Stimulated activated CD4-positive, alpha-beta T cell treated with anti-CD3 and anti-CD28 coated beads, Interleukin-12 subunit alpha, Interleukin-12 subunit beta, amount 100 ng/mL, for 4 hours (primary cell): Measurements from ENCODE around the gene NEU4.

ENCODE experiments used
- DNase-seq: peaks from one replicate; pipeline ENCODE4 v3.0.0-alpha.2; 2020

The NEU4 gene

DNA sequence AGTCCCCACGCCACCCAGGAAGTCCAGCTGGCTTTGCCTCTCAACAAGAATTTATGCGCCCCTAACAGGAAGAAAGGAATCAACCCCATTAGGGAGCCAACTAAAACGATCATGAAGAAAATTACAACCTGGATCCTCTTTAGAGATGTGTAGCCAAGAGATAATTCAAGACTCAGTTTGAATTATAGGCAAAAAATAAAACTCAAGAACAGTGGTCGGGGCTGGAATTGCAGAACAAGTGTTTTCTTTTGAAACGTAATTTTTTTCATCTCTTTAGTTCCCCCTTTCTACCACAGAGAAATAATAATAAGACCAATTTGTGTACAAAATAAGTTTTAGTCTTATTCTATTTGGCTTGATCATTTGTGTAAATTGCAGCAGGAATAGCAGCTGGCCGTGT is 27.3 kb downstream of the NEU4 start:
- no peak for DNase-seq

- no peak for DNase-seq
These were observed 28.4 kb downstream of the NEU4 start for GRCh38 chr2:241837197-241837965.

DNA sequence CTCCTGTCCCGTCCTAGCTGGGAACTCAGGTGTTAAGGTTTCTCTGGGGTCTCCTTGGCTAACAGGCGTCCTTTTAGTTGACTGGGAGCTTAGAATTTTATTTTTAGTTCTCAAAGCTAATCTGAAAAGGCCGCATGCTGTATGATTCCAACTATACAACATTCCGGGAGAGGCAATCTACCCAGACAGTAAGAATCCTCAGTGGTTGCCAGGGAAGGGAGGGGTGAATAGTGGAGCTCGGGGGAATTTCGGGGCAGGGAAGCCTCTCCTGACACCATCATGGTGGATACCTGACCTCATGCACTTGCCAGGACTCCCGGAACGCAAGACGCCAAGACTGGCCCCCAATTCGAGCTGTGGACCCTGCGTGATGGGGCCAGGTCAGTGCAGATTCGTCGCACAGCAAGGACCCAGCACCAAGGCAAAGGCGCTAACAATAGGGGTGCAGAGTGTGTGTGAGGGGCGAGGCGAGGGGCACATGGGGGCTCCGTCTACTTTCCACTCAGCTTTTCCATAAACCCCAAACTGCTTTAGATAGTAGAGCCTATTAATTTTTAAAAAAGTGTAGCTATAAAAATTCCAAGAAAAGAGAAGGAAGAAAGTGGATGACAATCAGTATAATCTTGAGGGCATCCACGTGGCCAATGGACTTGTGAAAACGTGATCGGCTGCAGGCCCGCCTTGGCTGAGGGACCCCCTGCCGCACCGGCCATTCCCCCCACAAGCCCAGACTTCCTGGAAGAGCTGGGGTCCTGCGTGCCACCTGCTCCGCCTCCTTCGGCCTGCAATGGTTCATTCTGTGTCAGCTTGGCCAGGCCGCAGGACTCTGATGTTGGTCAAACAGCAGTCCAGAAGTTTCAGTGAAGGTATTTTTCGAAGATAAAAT is 32.4 kb downstream of the NEU4 start:
- no peak for DNase-seq

- DNase-seq = no peak
These were observed 33.0 kb downstream of the NEU4 start for GRCh38 chr2:241842067-241842415.

DNA sequence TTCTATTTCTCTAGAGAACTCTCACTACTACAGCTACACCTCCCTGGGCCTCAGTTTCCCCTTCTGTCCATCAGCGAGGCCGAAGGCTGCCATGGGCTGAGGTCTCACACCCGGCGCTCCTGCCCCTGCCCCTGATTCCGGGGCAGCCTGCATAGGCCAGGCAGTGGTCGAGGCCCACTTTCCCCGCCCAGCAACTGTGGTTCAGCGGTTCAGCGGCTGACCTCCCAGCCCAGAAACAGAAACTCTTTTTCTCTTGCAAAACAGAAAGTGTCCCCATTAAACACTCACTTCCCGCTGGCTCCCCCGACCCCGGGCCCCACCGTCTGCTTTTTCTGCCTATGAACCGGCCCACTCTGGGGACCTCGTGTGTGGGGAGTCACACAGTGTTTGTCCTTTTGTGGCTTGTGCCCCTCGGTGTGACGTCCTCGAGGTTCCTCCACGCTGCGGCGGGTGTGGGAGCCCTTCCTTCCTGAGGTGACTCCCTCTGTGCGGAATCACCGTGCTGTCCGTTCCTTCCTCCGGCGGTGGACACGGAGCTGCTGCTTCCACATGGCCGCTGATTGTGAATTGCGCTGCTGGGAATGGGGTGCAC is 33.7 kb downstream of the NEU4 start:
- no peak for DNase-seq

DNA sequence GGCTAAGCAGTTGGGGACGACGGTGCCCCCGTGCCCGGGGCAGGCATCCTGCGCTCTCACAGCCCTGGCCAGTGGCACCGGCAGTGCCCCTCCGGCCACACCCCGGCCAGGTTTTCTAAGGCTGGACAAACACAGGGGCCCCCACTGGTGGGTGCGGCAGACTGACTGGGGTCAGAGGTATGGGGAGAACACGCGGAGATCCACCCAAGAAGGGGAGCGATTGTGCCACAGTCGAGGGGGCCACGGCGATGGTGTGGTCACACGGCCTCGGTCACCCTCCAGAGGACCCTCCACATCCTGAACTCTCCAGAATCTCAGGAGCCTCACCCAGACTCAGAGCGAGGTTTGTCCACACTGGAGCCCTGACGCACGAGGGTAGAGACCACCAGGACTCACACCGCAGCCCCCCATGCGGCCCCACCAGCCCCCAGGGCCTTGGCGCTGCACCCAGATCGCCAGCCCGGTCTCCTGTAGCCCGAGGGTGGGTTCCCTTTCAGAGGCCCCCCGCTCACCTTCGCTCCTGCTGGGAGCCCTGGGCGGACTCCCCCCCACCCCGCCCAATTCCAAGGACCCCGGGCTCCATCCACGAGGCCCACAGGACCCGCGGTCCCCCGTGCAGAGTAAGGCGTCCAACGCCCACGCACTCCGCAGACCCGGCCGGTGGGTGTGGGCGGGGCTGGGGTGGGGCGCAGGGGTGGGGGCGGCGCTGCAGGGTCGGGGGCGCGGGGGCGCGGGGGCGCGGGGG is 34.5 kb downstream of the NEU4 start:
- no peak for DNase-seq

DNA sequence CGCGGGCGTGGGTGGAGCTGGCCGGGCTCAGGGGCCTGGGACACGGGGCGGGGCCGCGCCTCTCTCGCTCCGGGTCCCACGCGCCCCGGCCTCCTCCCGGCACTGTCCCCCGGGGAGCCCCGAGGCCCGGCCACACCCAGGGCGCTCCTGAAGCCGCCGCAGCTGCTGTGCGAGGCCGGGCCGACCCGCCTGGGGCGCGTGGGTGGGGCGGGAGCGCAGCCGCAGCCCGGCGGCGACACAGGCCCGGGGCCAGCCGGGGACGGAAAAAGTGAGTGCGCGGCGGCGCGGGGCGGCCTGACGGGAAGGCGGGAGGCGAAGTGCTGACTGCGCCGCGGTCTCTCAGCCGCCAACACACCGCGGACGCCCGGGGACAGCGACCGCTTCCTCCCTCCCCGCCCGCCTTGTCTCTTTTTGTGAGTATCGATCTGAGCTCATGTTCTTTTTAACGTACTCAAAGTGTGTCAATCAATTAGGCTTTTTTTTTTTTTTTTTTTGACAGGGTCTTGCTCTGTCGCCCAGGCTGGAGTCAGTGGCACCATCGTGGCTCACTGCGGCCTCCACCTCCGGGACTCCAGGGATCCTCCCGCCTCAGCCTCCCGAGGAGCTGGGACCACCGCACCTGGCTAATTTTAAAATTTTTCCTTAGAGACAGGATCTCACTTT is 35.2 kb downstream of the NEU4 start:
- DNase-seq = peak; percentile 85

DNA sequence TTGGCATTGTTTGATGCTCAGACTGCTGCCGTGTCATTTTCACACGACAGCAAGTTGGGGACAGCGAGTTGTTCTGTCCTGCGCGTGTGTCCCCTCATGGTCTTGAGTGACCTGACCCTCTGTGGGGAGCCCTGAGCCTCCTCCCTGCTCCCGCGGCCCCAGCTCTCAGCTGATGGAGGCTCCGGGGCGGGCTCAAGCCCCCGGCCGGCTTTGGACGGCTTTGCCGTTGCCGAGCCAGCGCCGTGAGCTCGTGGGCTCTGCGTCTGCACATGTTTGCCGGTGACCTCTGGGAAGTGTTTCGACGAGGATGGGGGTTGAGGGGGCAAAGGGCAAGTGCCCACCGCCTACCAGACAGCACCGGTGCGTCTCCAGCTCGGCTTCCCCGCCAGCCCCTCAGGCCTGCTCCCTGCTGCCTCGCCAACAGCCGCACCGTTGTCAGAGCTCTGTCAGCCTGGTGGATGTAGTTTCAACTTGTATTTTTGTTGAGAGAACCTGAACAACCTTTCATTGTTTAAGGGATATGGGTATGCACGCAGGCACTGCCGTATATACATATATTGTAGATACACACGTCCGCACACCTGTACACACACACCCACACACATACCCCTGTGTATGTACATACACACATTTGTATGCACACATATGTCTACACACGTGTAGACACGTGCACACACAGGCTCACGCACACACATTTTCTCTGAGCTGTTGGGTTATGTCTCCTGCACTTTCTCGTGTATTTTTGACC is 36.0 kb downstream of the NEU4 start:
- DNase-seq = no peak

- DNase-seq = no peak
These were observed 37.4 kb downstream of the NEU4 start for GRCh38 chr2:241846406-241846805.

DNA sequence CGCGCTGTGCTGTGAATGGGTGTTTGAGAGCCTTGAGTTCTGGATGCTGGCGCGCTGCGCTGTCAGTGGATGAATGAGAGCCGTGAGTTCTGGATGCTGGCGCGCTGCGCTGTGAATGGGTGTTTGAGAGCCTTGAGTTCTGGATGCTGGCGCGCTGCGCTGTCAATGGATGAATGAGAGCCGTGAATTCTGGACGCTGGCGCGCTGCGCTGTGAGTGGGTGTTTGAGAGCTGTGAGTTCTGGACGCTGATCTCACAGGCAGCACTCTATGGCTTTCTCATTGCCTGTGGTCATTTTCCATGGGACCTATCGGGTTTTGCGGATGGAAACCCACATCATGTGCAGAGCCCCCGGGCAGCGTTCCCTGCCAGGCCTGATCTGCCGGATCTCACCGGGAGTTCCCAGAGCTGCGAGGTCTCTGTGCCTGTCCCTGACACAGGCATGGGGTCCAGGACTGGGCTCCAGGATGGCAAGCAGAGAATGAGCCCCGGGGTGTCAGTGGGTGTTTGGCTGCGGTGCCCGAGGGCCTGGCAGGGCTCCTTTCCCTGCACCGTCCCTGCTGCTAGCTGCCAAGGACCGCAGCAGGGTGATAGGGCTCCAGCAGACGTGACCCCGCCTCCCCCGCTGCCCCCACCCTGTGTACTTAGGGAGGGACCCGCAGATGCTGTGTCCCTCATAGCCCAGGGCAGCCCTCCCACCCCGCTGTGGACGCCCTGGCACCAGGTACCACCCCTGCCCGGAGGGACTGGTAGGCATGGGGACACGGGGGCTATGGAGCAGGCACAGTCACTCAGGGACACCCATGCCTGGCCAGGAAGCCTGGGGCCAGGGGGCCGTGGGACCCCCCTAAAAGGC is 40.0 kb downstream of the NEU4 start:
- DNase-seq = no peak

GRCh38 chr2:241849616-241850543 is 40.9 kb downstream of the NEU4 start:
- no peak for DNase-seq

GRCh38 chr2:241850544-241851324 is 41.7 kb downstream of the NEU4 start:
- no peak for DNase-seq

DNA sequence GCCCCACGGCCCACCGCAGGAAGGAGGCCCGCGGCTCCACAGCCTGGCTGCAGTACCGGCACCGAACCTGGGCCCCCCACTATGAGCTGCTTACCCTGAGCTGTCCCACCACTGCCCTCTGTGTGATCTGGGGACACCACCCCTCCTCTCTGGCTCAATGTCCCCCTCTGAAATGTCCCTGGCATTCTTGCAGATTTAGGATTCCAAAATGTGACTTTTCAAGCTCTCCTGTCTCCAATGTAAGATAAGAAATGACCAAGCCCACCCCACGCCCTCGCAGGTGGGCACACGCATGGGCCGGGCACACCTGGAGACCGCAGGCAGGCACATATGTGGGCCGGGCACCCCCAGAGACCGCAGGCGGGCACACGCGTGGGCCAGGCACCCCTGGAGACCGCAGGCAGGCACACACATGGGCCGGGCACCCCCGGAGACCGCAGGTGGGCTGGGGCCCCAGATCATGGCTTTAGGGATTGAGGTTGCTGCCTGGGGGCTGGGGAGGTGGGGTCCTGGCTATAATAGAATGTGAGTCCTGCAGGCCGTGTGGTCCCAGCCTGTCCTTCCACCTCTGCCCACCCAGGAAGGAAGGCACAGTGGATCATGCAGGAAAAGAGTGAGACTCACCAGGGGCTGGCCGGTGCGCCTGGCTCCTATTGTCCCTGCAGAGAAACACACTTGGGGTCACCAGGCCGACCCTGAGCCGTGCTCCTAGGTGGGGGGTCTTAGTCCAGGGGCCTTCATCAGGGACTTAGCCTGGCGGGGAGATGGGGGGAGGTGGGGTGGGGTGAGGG is 42.5 kb downstream of the NEU4 start:
- DNase-seq = no peak

DNA sequence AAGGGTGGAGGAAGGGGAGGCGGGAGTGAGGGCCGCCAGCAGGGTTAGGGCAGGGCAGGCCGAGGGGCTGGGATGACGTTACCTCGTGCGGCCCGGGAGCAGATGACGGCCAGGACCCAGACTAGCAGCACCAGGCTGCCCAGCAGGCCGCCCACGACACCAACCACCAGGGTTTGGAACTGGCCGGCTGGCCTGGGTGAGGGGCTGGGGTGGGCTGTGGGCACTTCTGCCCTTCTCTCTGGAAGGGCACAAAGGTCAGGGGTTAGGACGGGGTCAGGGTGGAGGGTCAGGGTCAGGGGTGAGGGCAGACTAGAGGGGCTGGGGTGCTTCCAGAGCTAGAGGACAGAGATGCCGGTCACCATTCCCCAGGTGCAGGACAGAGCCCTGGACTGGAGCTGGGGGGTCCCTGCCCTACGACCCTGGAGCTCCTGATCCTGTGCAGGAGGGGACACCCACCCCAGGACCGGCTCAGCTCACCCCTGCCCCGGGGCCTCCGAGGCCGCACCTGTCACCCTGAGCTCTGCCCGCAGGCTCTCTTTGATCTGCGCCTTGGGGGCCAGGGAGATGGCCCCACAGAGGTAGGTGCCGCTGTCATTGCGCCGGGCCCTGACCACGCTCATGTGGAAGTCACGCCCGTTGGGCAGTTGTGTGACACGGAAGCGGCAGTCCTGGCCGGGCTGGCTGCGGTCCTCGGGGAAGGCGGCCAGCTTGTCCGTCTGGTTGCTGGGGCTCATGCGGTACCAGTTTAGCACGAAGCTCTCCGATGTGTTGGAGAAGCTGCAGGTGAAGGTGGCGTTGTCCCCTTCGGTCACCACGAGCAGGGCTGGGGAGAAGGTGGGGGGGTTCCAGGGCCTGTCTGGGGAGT is 43.4 kb downstream of the NEU4 start:
- DNase-seq = no peak

DNA sequence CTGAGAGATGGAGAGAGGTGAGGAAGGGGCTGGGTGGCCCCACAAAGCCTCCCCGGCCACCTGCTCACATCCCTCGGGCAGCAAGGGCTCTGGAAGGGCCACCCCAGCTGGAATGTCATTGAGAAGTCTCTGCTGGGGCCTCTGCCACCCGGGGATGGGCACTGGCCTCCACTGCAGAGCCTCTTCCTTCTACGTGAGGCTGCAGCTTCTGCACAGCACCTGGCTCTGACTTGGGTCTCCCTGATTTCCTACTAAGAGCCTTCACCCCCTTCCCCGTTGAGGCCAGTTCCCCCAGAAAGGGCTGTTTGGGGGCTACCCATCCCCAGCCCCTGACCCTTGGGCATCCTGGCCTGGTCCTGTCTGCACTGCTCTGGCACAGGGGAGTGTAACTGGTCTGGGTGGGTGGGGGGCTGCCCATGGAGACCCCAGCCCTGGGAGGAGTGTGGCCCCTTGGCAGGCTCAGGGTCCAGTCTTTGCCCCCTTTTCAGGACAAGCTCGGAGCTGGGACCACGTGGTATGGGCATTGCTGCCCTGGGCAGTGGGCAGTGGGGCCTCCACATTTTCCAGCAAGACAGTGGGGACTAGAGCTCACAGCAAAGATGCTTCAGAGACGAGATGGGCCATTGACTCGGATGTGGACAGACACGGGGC is 44.1 kb downstream of the NEU4 start:
- DNase-seq = no peak

DNA sequence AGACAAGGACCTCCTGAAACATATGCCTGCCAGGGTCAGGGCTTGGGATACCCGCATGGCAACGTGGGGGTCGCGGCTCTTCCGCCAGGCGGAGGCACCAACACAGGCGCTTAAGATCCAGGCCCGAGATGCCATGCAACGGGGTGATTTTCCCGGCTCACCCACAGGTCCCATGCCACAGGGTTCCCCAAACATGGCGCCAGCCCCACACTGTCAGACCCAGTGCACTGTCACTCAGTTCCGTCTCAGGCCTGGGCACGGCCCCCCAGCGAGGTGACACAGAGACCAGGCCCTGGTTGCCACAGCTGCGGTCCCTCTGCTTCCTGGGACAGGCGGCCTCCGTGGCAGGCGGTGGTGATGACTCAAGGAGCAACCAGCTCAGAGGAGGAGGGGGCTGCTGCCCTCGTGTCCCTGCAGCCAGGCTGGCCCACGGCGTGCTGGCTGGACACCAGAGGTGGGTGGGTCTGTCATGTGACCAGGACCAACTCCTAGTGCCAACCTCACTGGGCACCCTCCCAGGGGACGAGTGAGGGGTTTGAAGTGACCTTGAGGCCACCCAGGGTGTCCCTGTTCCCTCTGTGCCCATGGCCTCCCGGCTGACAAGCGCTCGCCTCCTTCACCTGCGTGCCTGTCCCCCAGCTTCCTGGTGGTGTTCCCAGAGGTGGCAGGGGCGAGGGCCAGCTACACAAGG is 44.8 kb downstream of the NEU4 start:
- no peak for DNase-seq
